ENCODE data around the gene FCAMR. TPM values are rescaled to one million over a fixed set of nuclear protein-coding genes. Genes with fewer than 3 reads are reported as not detected.

The FCAMR gene
- polyA plus RNA-seq, 3 donors: not detected

DNA sequence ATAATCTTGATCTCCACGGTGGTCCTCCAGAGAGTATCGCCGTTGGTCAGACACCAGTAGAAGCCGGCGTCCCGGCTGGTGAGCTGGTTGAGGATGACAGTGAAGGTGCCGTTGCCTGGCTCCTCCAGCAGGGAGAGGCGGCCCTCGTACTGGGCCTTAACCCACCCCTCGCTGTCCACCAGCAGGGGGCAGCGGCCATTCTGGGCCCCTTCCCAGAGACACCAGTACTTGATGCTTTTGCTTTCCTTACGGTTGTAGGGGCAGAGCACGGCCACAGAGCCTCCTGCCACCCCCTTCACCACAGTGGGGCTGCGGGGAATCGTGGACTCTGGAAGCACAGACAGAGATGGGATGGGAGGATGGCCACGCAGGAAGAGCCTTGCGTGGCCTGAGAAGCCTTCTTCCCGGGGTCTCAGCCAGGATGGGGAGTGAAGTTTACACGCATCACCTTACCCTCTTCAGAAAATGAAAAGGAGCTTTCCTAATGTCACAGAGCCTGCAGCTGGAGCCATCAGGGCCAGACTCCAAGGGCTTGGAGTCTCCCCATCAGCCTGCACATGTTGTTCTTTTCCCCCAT lies 34.7 kb downstream of the FCAMR start:
- H3K27ac ChIP-seq (ENCODE audit: low read depth in 1 of 2, low read length in 2 of 2): no peak overlapping the region
- Mint-ChIP-seq H3K4me3 (no peak overlapping the region), H3K9me3 (no peaks in the 10 kb centered on the region), H3K27me3 (ENCODE audit: low read depth in 3 of 3) (peaks cover 4 to 9% (median 7%) of the 10 kb centered on the region in 3 donors), H3K27ac (no peak overlapping the region), H3K4me1 (peaks cover 17% of the 10 kb centered on the region), H3K36me3 (peaks cover 0 to 4% of the 10 kb centered on the region in 2 donors)
- H3K27me3 ChIP-seq (ENCODE audit: control insufficient read depth in 2 of 2, insufficient read depth in 2 of 2, low read length in 2 of 2): no peaks in the 10 kb centered on the region
- intact Hi-C loops (cut with micrococcal nuclease): loop anchor here (2.0 to 5.0 kb wide), 2 partner anchors 47 kb away; no protein-coding TSS in a partner anchor
- no peak overlapping the region for H3K4me2 ChIP-seq (replicated peaks; ENCODE audit: extremely low read depth, low read length, poor library complexity, severe bottlenecking)
- DNase-seq: peak; percentile 63 to 68 (median 64)
- no peaks in the 10 kb centered on the region for H3K9me3 ChIP-seq (replicated peaks in 1 of 2; ENCODE audit: control insufficient read depth in 1 of 2, insufficient read depth in 1 of 2, low read length in 2 of 2)
- no peaks in the 10 kb centered on the region for H3K79me2 ChIP-seq (ENCODE audit: insufficient read depth, low read length)
- no peak overlapping the region for H3K9ac ChIP-seq (ENCODE audit: insufficient read depth, low read length, poor library complexity, severe bottlenecking)
- H4K20me1 ChIP-seq (ENCODE audit: insufficient read depth, low read length): no peaks in the 10 kb centered on the region
- TF ChIP-seq, protein P1, sequence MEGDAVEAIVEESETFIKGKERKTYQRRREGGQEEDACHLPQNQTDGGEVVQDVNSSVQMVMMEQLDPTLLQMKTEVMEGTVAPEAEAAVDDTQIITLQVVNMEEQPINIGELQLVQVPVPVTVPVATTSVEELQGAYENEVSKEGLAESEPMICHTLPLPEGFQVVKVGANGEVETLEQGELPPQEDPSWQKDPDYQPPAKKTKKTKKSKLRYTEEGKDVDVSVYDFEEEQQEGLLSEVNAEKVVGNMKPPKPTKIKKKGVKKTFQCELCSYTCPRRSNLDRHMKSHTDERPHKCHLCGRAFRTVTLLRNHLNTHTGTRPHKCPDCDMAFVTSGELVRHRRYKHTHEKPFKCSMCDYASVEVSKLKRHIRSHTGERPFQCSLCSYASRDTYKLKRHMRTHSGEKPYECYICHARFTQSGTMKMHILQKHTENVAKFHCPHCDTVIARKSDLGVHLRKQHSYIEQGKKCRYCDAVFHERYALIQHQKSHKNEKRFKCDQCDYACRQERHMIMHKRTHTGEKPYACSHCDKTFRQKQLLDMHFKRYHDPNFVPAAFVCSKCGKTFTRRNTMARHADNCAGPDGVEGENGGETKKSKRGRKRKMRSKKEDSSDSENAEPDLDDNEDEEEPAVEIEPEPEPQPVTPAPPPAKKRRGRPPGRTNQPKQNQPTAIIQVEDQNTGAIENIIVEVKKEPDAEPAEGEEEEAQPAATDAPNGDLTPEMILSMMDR (IDR thresholded peaks at IDR 0.05): peak; percentile 84
- 44% methylated on average over 3 of the region's 19 CpGs for WGBS (ENCODE audit: insufficient coverage)
- H2AFZ ChIP-seq (ENCODE audit: insufficient read depth, low read depth, low read length, poor library complexity, severe bottlenecking): no peak overlapping the region
- no peak overlapping the region for H3K4me3 ChIP-seq (replicated peaks in 1 of 3; ENCODE audit: low read depth in 2 of 3, low read length in 3 of 3)
- H3K36me3 ChIP-seq (replicated peaks in 1 of 2; ENCODE audit: control insufficient read depth in 1 of 2, insufficient read depth in 2 of 2, low read length in 2 of 2): no peaks in the 10 kb centered on the region
- H3K4me1 ChIP-seq (ENCODE audit: control insufficient read depth in 1 of 2, insufficient read depth in 2 of 2, low read length in 2 of 2): peaks cover 10 to 17% of the 10 kb centered on the region in 2 donors

DNA sequence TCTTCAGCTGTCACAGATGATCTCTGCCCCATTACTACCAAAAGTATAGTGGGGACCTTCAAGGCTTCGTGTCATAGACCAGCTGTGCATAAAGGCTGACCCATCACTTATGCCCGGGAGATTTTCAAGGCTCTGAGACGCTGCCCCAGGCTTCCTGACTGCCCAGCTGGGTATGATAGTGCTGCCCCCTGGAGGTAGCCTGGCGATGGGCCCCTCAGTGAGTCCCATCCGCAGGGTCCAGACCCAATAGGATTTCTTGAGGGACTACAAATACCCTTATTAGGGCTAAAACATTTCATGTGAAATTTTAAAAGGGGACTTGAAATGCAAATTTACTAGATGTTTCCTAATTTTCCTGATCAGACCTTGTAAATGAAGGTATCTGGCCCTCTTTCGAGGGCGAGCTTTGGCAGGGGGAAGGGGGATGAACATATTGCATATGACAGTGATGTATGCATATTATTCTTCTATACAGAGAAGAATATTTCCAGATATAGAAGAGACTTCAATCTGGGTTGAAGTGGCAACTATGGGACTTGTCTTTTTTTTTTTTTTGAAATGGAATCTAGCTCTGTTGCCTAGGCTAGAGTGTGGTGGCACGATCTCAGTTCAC lies 36.8 kb downstream of the FCAMR start:
- Mint-ChIP-seq H3K27me3 (ENCODE audit: low read depth in 3 of 3) (peaks cover 6 to 9% (median 7%) of the 10 kb centered on the region in 3 donors), H3K36me3 (peaks cover 0 to 4% of the 10 kb centered on the region in 2 donors), H3K4me1 (peaks cover 29% of the 10 kb centered on the region), H3K4me3 (no peak overlapping the region), H3K9me3 (peaks cover 0 to 3% (median 0%) of the 10 kb centered on the region in 7 donors), H3K27ac (peak overlapping the region in 1 of 7 donors; percentile 31)
- Histone ChIP-seq H3K9me3 (replicated peaks in 1 of 2; ENCODE audit: control insufficient read depth in 1 of 2, insufficient read depth in 1 of 2, low read length in 2 of 2) (no peaks in the 10 kb centered on the region), H3K27me3 (ENCODE audit: control insufficient read depth in 2 of 2, insufficient read depth in 2 of 2, low read length in 2 of 2) (no peaks in the 10 kb centered on the region), H3K9ac (ENCODE audit: insufficient read depth, low read length, poor library complexity, severe bottlenecking) (no peak overlapping the region), H3K4me1 (ENCODE audit: control insufficient read depth in 1 of 2, insufficient read depth in 2 of 2, low read length in 2 of 2) (peaks cover 22 to 31% of the 10 kb centered on the region in 2 donors), H4K20me1 (ENCODE audit: insufficient read depth, low read length) (no peaks in the 10 kb centered on the region), H3K79me2 (ENCODE audit: insufficient read depth, low read length) (no peaks in the 10 kb centered on the region), H3K36me3 (replicated peaks in 1 of 2; ENCODE audit: control insufficient read depth in 1 of 2, insufficient read depth in 2 of 2, low read length in 2 of 2) (no peaks in the 10 kb centered on the region), H3K4me2 (replicated peaks; ENCODE audit: extremely low read depth, low read length, poor library complexity, severe bottlenecking) (no peak overlapping the region), H3K27ac (ENCODE audit: low read depth in 1 of 2, low read length in 2 of 2) (no peak overlapping the region), H3K4me3 (replicated peaks in 1 of 3; ENCODE audit: low read depth in 2 of 3, low read length in 3 of 3) (no peak overlapping the region), H2AFZ (ENCODE audit: insufficient read depth, low read depth, low read length, poor library complexity, severe bottlenecking) (no peak overlapping the region)
- WGBS (ENCODE audit: insufficient coverage): 33% methylated on average over 4 of the region's 8 CpGs
- TF ChIP-seq, protein P1 (IDR thresholded peaks at IDR 0.05): peak; percentile 92
- DNase-seq: peak; percentile 46 to 64 (median 61)
- intact Hi-C loops (cut with micrococcal nuclease): no loop called here

All from CD14-positive monocyte (primary cell).